GM12878 (cell line): ENCODE measurements around the gene UTP25. TPM values are rescaled to one million over a fixed set of nuclear protein-coding genes. Genes with fewer than 3 reads are reported as not detected.

ENCODE experiments used
- ATAC-seq: fragments of 200-7000 bp; cut with Tn5 transposase; 3 replicates; pipeline ENCODE4 v1.9.1; 2020; ENCODE audit warnings: mild to moderate bottlenecking, moderate library complexity
- BruUV-seq: library from RNA; stranded (reverse); fragments of 400-500 nt; replicated peaks from 2 replicates; lab custom pipeline; 2021; lab: Mats Ljungman, UMichigan
- CTCF ChIA-PET: fragments of 300-600 bp; sonication (Branson Sonifier 250); formaldehyde crosslinking; extraction: SDS; loops from one replicate; lab custom pipeline; 2021; ENCODE audit warnings: inconsistent platforms; lab: Yijun Ruan, JAX
- POLR2A ChIA-PET: fragments of 350-600 bp; formaldehyde crosslinking; extraction: SDS; loops from one replicate; lab custom pipeline; 2021; ENCODE audit warnings: inconsistent platforms; lab: Charles Lee
- RAD21 ChIA-PET: fragments of 300-600 bp; sonication (Branson Sonifier 250); formaldehyde crosslinking; loops from one replicate; lab custom pipeline; 2023; ENCODE audit warnings: antibody characterized with exemption; ENCODE audit not compliant: unreplicated experiment; lab: Charles Lee
- SMC1A ChIA-PET: fragments of 300-600 bp; sonication (Branson Sonifier 250); formaldehyde crosslinking; loops from one replicate; lab custom pipeline; 2023; ENCODE audit not compliant: unreplicated experiment, uncharacterized antibody; lab: Charles Lee
- DNase-seq: peaks from one replicate; pipeline ENCODE4 v3.0.0-alpha.2; 2011; ENCODE audit warnings: low read depth, low spot score
- FAIRE-seq: peaks from 3 replicates; lab custom pipeline; 2011; peaks lifted over from hg19 to GRCh38; lab: Jason Lieb, UNC
- H2AFZ ChIP-seq: 2 replicates; pipeline ENCODE4 v1.6.0; 2011; ENCODE audit warnings: low read depth, low read length, control low read depth; ENCODE audit not compliant: control insufficient read depth
- H3K27ac ChIP-seq: 2 replicates; pipeline ENCODE4 v1.5.1; 2011; ENCODE audit warnings: control low read depth; ENCODE audit not compliant: control insufficient read depth, insufficient read depth
- H3K27me3 ChIP-seq, 2 experiments: replicated peaks in 1 of 2; 2 replicates each; pipeline versions ENCODE4 v1.6.0 to v1.6.1; 2011; ENCODE audit warnings: low read length in 1 of 2; ENCODE audit not compliant: control insufficient read depth in 2 of 2, insufficient read depth in 2 of 2
- H3K36me3 ChIP-seq, 2 experiments: 2 replicates each; pipeline ENCODE4 v1.5.1; 2011; ENCODE audit warnings: low read length in 1 of 2; ENCODE audit not compliant: control insufficient read depth in 2 of 2, insufficient read depth in 2 of 2
- H3K4me1 ChIP-seq: 2 replicates; pipeline ENCODE4 v1.6.1; 2011; ENCODE audit warnings: mild to moderate bottlenecking, low read length, moderate library complexity, mixed read lengths; ENCODE audit not compliant: control insufficient read depth, insufficient read depth
- H3K4me2 ChIP-seq: 2 replicates; pipeline ENCODE4 v1.6.0; 2011; ENCODE audit warnings: control low read depth; ENCODE audit not compliant: control insufficient read depth, insufficient read depth
- H3K4me3 ChIP-seq: fragments of 200-600 bp; sonication (generic); 2 replicates; pipeline ENCODE4 v1.5.1; 2016
- H3K79me2 ChIP-seq: 2 replicates; pipeline ENCODE4 v1.6.0; 2011; ENCODE audit warnings: low read length; ENCODE audit not compliant: control insufficient read depth, insufficient read depth
- H3K9ac ChIP-seq: 2 replicates; pipeline ENCODE4 v1.8.0; 2011; ENCODE audit warnings: low read length, control low read depth, mixed read lengths; ENCODE audit not compliant: control insufficient read depth, insufficient read depth
- H3K9me3 ChIP-seq: replicated peaks from 3 replicates; pipeline ENCODE4 v1.5.1; 2011; ENCODE audit warnings: mild to moderate bottlenecking, low read length; ENCODE audit not compliant: control insufficient read depth, insufficient read depth
- H4K20me1 ChIP-seq: 2 replicates; pipeline ENCODE4 v1.6.0; 2011; ENCODE audit not compliant: control insufficient read depth, insufficient read depth
- ASH2L ChIP-seq: fragments of 300-600, 200-600 bp; sonication (generic); IDR thresholded peaks from 2 replicates; pipeline ENCODE4 v1.6.1; 2017; ENCODE audit warnings: low read depth, mild to moderate bottlenecking, borderline replicate concordance
- ATF2 ChIP-seq: IDR thresholded peaks from 2 replicates; pipeline ENCODE4 v1.6.1; 2012; ENCODE audit warnings: low read length, inconsistent platforms
- EP300 ChIP-seq, 2 experiments: fragments of 150-350 bp in 1 of 2; IDR thresholded peaks; 2 replicates each; pipeline ENCODE4 v1.6.1; 2011 to 2012; ENCODE audit warnings: low read depth in 2 of 2, low read length in 2 of 2, borderline replicate concordance in 1 of 2, improper control_type of control experiment in 1 of 2, inconsistent platforms in 1 of 2; ENCODE audit not compliant: control insufficient read depth in 1 of 2
- HDGF ChIP-seq: fragments of 450-650 bp; IDR thresholded peaks from 2 replicates; pipeline ENCODE4 v1.6.1; 2016; ENCODE audit warnings: antibody characterized with exemption
- MEF2A ChIP-seq: IDR thresholded peaks from 2 replicates; pipeline ENCODE4 v1.6.1; 2011; ENCODE audit warnings: low read depth, mild to moderate bottlenecking, low read length, moderate library complexity; ENCODE audit not compliant: insufficient read depth
- NBN ChIP-seq: fragments of 450-650 bp; IDR thresholded peaks from 2 replicates; pipeline ENCODE4 v1.6.1; 2016
- NR2C2 ChIP-seq: IDR thresholded peaks from 2 replicates; pipeline ENCODE4 v1.6.1; 2011; ENCODE audit warnings: borderline replicate concordance, low read depth; ENCODE audit not compliant: control insufficient read depth, insufficient read length
- PML ChIP-seq: IDR thresholded peaks from 2 replicates; pipeline ENCODE4 v1.6.1; 2012; ENCODE audit warnings: low read length, inconsistent platforms
- POLR2AphosphoS5 ChIP-seq: IDR thresholded peaks from 2 replicates; pipeline ENCODE4 v1.6.1; 2011; ENCODE audit warnings: mild to moderate bottlenecking, low read length, inconsistent platforms
- RB1 ChIP-seq: fragments of 450-650 bp; formaldehyde crosslinking; IDR thresholded peaks from 2 replicates; pipeline ENCODE4 v1.6.1; 2017; ENCODE audit warnings: mild to moderate bottlenecking, borderline replicate concordance
- RCOR1 ChIP-seq: conservative IDR thresholded peaks from 2 replicates; pipeline ENCODE4 v1.6.1; 2012; ENCODE audit warnings: low read depth, low read length, improper control_type of control experiment
- SPI1 ChIP-seq: IDR thresholded peaks from 2 replicates; pipeline ENCODE4 v1.6.1; 2011; ENCODE audit warnings: low read depth, mild to moderate bottlenecking, low read length, moderate library complexity, borderline replicate concordance; ENCODE audit not compliant: insufficient read depth
- USF2 ChIP-seq: IDR thresholded peaks from 2 replicates; pipeline ENCODE4 v1.6.1; 2011; ENCODE audit warnings: low read depth, low read length, improper control_type of control experiment, borderline replicate concordance
- ZBTB11 ChIP-seq: fragments of 450-650 bp; formaldehyde crosslinking; IDR thresholded peaks from 2 replicates; pipeline ENCODE4 v1.5.0; 2022; ENCODE audit warnings: mild to moderate bottlenecking, missing genetic modification characterization
- ZBTB4 ChIP-seq: fragments of 450-650 bp; formaldehyde crosslinking; IDR thresholded peaks from 2 replicates; pipeline ENCODE4 v1.4.0; 2022; ENCODE audit warnings: mild to moderate bottlenecking, moderate library complexity
- ZNF384 ChIP-seq: IDR thresholded peaks from 2 replicates; pipeline ENCODE4 v1.6.1; 2012; ENCODE audit warnings: low read depth, mild to moderate bottlenecking, low read length, improper control_type of control experiment, borderline replicate concordance
- WGBS: methylation state at CpG from one replicate; pipeline ENCODE4 v1.1.6; 2016; ENCODE audit warnings: low lambda C conversion rate; ENCODE audit not compliant: insufficient replicate concordance, insufficient coverage; ENCODE audit errors: missing lambda C conversion rate; 5-methylcytosine and 5-hydroxymethylcytosine counted together
- in situ Hi-C: fragments of 300-500 bp; cut with MboI; formaldehyde crosslinking; loops from 9 replicates; pipeline ENCODE4 v1.14.3; 2018; ENCODE audit warnings: mixed read lengths
- intact Hi-C: fragments of 100-400 bp; cut with micrococcal nuclease; formaldehyde crosslinking; loops from one replicate; pipeline ENCODE4 v1.14.2; 2022; ENCODE audit not compliant: unreplicated experiment
- polyA plus RNA-seq, 11 experiments: library from polyadenylated mRNA; depleted of rRNA in 4 of 11; unstranded in 6 of 11; stranded (reverse) in 5 of 11; fragments of >200 nt; fragmentation: Nextera tagmentation in 4 of 11; fragmentation: Illumina TruSeq in 1 of 11; extraction: Ambion mirVana in 4 of 11; extraction: Trizol in 1 of 11; gene quantifications; 1 replicate in 1 of 11; 2 replicates in 10 of 11; pipeline versions ENCODE4 v1.2.1 to v1.2.3, GENCODE V29; 2011 to 2016; ENCODE audit warnings: inconsistent platforms in 2 of 11, missing spikeins in 2 of 11, low read depth in 1 of 11
- total RNA-seq, 4 experiments: library from RNA; depleted of rRNA in 3 of 4; stranded (reverse); fragments of >200 nt in 3 of 4; fragmentation: Illumina TruSeq in 1 of 4; extraction: Trizol in 1 of 4; gene quantifications; 2 replicates each; pipeline versions ENCODE4 v1.2.1 to v1.2.3, GENCODE V29; 2013 to 2021

Gene UTP25
- total and polyA plus RNA-seq, 10 of the 15 experiments (the other 5 are each of a cell fraction or from before 2014, with no cell fraction given), result 3.0 to 13.3 (median 8.5) TPM

GRCh38 chr1:209882942-209883340, 55.2 kb downstream of the UTP25 start:
- RAD21 ChIA-PET, result no interaction called here
- no peaks in the 10 kb centered on the region; a peak in 1 of 4 replicates for H3K27me3 ChIP-seq
- H3K27ac ChIP-seq, result no peak overlapping the region
- CTCF ChIA-PET, result interaction anchor here (0.8 to 1.1 kb wide), 2 partner anchors 15 to 23 kb away, joined by 3 read pairs; no protein-coding TSS in a partner anchor
- POLR2A ChIA-PET, result no interaction called here
- no peak for DNase-seq
- BruUV-seq, result no TSS peak
- H3K79me2 ChIP-seq, result no peaks in the 10 kb centered on the region
- no peaks in the 10 kb centered on the region for H3K4me1 ChIP-seq
- H3K4me2 ChIP-seq, result no peak overlapping the region
- in situ Hi-C loops (no loop called here), intact Hi-C loops (no loop called here)
- H3K9me3 ChIP-seq, result no peaks in the 10 kb centered on the region
- H3K4me3 ChIP-seq, result no peak overlapping the region
- no peak overlapping the region for H3K9ac ChIP-seq
- H3K36me3 ChIP-seq, result no peaks in the 10 kb centered on the region
- SMC1A ChIA-PET, result no interaction called here
- no peak for FAIRE-seq
- no peak overlapping the region for H2AFZ ChIP-seq
- 0% methylated on average over 2 of the region's 2 CpGs for WGBS
- H4K20me1 ChIP-seq, result no peaks in the 10 kb centered on the region
- ATAC-seq, result no peak
- TF ChIP-seq POLR2AphosphoS5 (no peak), HDGF (no peak), RB1 (no peak), ATF2 (no peak), MEF2A (no peak), PML (no peak), ZBTB4 (CRISPR knock-in tag) (no peak), NBN (no peak), EP300 (IDR thresholded peaks at IDR 0.05; ENCODE audit: borderline replicate concordance in 1 of 2, control insufficient read depth in 1 of 2, low read depth in 2 of 2, low read length in 2 of 2) (no peak), RCOR1 (no peak), USF2 (no peak), ZBTB11 (CRISPR knock-in tag) (no peak), NR2C2 (no peak), ASH2L (no peak), SPI1 (no peak), ZNF384 (no peak)
